ENCODE results near the gene TEX26.

Gene TEX26

DNA sequence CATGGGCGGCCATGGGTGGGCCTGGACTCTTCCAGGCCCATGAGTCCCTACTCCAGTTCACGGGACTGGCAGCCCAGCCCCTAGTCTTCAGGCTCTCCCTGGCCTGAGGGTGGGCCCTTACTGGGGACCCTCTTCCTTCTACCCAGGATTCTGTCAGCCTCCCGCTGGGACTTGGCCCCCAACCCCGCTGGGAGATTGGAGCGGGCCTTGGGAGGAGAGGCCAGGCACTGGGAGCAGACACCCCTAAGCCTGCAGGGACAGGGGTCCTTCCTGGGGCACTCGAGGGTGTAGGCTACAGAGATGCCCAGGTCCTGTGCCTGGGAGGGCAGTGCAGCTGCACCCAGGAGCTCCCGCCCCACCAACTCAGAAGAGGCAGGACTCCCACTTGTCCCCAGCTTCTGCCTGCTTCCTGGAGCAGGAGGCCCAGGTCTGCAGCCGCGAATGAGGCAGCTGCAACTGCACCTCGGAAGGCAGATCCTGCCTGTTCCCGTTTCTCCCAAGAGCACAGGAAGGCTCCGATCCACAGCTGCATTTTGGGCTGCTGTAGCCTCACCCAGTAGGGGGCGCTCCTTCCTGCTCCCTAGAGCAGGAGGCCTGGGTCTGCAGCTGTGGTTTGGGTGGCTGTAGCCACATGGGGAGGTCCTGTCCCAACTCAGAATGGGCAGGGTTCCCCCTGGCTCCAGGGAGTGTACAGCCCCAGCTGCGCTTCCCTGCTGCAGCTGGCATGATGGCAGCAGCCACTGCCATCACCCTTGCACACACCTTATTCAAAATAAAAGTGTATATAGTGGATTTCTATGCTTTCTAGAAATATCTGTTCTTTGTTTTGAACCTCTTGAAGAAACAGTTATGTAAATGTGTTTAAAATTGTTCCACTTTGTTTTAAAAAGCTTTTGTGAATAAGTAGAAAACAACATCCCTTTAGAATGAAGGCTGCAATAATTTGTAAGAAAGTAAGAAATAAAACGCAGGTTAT is 46.8 kb downstream of the TEX26 start:
- POLR2A ChIA-PET (ENCODE audit: low non-redundant PET), result no interaction called here
- H3K27ac ChIP-seq, result no peak overlapping the region
- CTCF ChIA-PET, result interaction anchor here (0.6 to 0.8 kb wide), 5 partner anchors 21 to 983 kb away, joined by 3 to 6 read pairs (median 4); no protein-coding TSS in a partner anchor
- TF ChIP-seq CTCF (conservative IDR thresholded peaks at IDR 0.05; ENCODE audit: low read depth), result peak; percentile 42
- DNase-seq (ENCODE audit: low spot score), result no peak

- no peak for DNase-seq (ENCODE audit: low spot score)
- TF ChIP-seq CTCF (conservative IDR thresholded peaks at IDR 0.05; ENCODE audit: low read depth), result no peak
- no peak overlapping the region for H3K27ac ChIP-seq
- ChIA-PET CTCF (interaction anchor here (0.6 kb wide), 1 partner anchor 24 kb away, joined by 5 read pairs; no protein-coding TSS in a partner anchor), POLR2A (ENCODE audit: low non-redundant PET) (no interaction called here)
Measured at GRCh38 chr13:30982506-30982905, 50.0 kb downstream of the TEX26 start.

- no peak for DNase-seq (ENCODE audit: low spot score)
- ChIA-PET CTCF (interaction anchor here (0.6 kb wide), 1 partner anchor 24 kb away, joined by 5 read pairs; no protein-coding TSS in a partner anchor), POLR2A (ENCODE audit: low non-redundant PET) (no interaction called here)
- no peak overlapping the region for H3K27ac ChIP-seq
- no peak for TF ChIP-seq CTCF (conservative IDR thresholded peaks at IDR 0.05; ENCODE audit: low read depth)
Measured at GRCh38 chr13:30982906-30983305, 50.5 kb downstream of the TEX26 start.

DNA sequence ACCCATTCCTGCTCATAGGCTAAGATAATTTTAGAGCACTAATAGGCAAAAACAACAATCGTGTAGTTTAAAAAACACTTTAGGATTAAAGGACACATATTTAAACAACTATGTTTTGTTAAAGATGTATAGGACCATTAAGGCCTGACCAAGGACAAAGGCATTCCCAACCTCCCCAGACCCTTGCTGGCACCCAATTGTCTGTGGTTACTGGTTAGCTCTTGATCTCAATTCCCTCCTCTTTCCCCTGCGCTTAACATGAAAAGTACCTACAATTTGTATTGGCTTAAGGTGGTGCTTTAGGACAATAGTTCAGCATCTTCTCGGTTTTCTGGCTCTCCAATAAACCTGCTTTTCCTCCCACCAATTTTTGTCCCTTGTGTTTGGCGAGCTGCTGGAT is 51.0 kb downstream of the TEX26 start:
- POLR2A ChIA-PET (ENCODE audit: low non-redundant PET), result no interaction called here
- no peak for TF ChIP-seq CTCF (conservative IDR thresholded peaks at IDR 0.05; ENCODE audit: low read depth)
- DNase-seq (ENCODE audit: low spot score), result no peak
- H3K27ac ChIP-seq, result no peak overlapping the region
- CTCF ChIA-PET, result no interaction called here

DNA sequence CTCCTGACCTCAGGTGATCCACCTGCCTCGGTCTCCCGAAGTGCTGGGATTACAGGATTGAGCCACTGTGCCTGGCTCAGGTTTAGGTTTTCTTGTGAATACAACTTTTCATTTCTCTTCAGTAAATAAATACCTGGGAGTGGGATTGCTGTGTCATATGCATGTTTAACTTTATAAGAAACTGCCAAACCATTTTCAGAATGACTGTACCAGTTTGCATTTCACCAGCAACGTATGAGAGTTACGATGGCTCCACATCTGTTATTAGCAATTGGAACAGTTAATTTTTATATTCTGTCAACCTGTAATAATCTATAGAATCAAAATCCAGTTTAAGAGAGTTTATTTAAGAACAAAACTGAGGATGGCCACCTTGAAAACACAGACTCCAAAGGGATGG is 52.2 kb downstream of the TEX26 start:
- ChIA-PET CTCF (interaction anchor here (0.9 kb wide), 1 partner anchor 92 kb away, joined by 6 read pairs; no protein-coding TSS in a partner anchor), POLR2A (ENCODE audit: low non-redundant PET) (no interaction called here)
- DNase-seq (ENCODE audit: low spot score), result no peak
- no peak overlapping the region for H3K27ac ChIP-seq
- no peak for TF ChIP-seq CTCF (conservative IDR thresholded peaks at IDR 0.05; ENCODE audit: low read depth)

GRCh38 chr13:30985637-30986205 is 53.3 kb downstream of the TEX26 start:
- ChIA-PET POLR2A (ENCODE audit: low non-redundant PET) (no interaction called here), CTCF (interaction anchor here (0.9 kb wide), 1 partner anchor 93 kb away, joined by 6 read pairs; no protein-coding TSS in a partner anchor)
- peak; percentile 56 for DNase-seq (ENCODE audit: low spot score)
- H3K27ac ChIP-seq, result no peak overlapping the region
- no peak for TF ChIP-seq CTCF (conservative IDR thresholded peaks at IDR 0.05; ENCODE audit: low read depth)

All from RWPE1 (cell line).